ENCODE data around the gene OR4B1.

DNA sequence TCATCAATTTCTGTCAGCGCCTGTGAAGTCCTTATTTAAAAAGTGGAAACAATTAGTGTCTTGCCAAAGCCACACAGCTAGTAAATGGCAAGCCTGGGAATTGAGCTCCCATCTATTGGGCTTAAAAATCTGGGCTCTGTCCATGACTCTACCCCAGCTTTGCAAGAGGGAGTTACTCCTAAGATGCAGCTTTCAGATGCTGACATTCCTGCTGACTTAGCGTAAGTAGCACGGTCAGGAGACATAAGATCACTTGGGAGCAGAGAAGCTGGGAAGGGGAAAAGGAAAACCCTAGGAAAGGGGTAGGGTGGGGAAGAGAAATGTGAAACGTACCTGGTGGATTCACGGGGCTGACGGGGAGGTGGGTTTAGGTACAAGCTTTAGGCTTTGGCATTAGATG lies 36.0 kb upstream of the OR4B1 start:
- TF ChIP-seq, protein P1, sequence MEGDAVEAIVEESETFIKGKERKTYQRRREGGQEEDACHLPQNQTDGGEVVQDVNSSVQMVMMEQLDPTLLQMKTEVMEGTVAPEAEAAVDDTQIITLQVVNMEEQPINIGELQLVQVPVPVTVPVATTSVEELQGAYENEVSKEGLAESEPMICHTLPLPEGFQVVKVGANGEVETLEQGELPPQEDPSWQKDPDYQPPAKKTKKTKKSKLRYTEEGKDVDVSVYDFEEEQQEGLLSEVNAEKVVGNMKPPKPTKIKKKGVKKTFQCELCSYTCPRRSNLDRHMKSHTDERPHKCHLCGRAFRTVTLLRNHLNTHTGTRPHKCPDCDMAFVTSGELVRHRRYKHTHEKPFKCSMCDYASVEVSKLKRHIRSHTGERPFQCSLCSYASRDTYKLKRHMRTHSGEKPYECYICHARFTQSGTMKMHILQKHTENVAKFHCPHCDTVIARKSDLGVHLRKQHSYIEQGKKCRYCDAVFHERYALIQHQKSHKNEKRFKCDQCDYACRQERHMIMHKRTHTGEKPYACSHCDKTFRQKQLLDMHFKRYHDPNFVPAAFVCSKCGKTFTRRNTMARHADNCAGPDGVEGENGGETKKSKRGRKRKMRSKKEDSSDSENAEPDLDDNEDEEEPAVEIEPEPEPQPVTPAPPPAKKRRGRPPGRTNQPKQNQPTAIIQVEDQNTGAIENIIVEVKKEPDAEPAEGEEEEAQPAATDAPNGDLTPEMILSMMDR (IDR thresholded peaks at IDR 0.05): no peak
- no peak for TF ChIP-seq POLR2A (IDR thresholded peaks at IDR 0.05)
